WTC11 (cell line): ENCODE measurements around the gene ADGRD2. TPM values are rescaled to one million over a fixed set of nuclear protein-coding genes. Genes with fewer than 3 reads are reported as not detected.

Source experiments
- ATAC-seq: fragments of 200-7000 bp; cut with Tn5 transposase; 2 replicates; pipeline ENCODE4 v1.10.0; 2021; ENCODE audit warnings: mild to moderate bottlenecking, moderate library complexity
- CTCF ChIA-PET: fragments of 300-600 bp; sonication (Branson Sonifier 250); formaldehyde crosslinking; loops from one replicate; lab custom pipeline; 2021; ENCODE audit warnings: antibody characterized with exemption; lab: Charles Lee
- POLR2A ChIA-PET: fragments of 350-600 bp; sonication (Branson Sonifier 250); formaldehyde crosslinking; loops from one replicate; lab custom pipeline; 2021; ENCODE audit warnings: antibody characterized with exemption; lab: Charles Lee
- DNase-seq: peaks from one replicate; pipeline ENCODE4 v3.0.0; 2021; ENCODE audit warnings: low spot score
- H3K27ac Mint-ChIP-seq: 2 replicates; pipeline ENCODE4 v1.8.0; 2021; ENCODE audit warnings: mixed read lengths
- H3K27me3 Mint-ChIP-seq: 2 replicates; pipeline ENCODE4 v1.8.0; 2021; ENCODE audit warnings: low read depth, mild to moderate bottlenecking, moderate library complexity, mixed read lengths
- H3K36me3 Mint-ChIP-seq: 2 replicates; pipeline ENCODE4 v1.8.0; 2021; ENCODE audit warnings: mixed read lengths
- H3K4me1 Mint-ChIP-seq: 2 replicates; pipeline ENCODE4 v1.8.0; 2022; ENCODE audit warnings: mixed read lengths
- H3K4me3 Mint-ChIP-seq: 2 replicates; pipeline ENCODE4 v1.8.0; 2021; ENCODE audit warnings: mild to moderate bottlenecking, moderate library complexity, mixed read lengths
- H3K9me3 Mint-ChIP-seq: 2 replicates; pipeline ENCODE4 v1.8.0; 2021; ENCODE audit warnings: mixed read lengths
- CREM ChIP-seq: sonication (generic); formaldehyde crosslinking; IDR thresholded peaks from 2 replicates; pipeline ENCODE4 v1.8.1; 2022; ENCODE audit warnings: mild to moderate bottlenecking, missing genetic modification reagents, moderate library complexity
- ELF4 ChIP-seq: sonication (generic); formaldehyde crosslinking; IDR thresholded peaks from 2 replicates; pipeline ENCODE4 v1.8.1; 2022; ENCODE audit warnings: low read depth, mild to moderate bottlenecking, moderate library complexity, missing genetic modification reagents
- EMX1 ChIP-seq: fragments of 250-450 bp; sonication (Bioruptor Pico); IDR thresholded peaks from 2 replicates; pipeline ENCODE4 v1.8.0; 2021; ENCODE audit warnings: mild to moderate bottlenecking
- ETV6 ChIP-seq: sonication (generic); formaldehyde crosslinking; IDR thresholded peaks from 2 replicates; pipeline ENCODE4 v1.8.1; 2022; ENCODE audit warnings: mild to moderate bottlenecking, missing genetic modification reagents
- FOXJ3 ChIP-seq: sonication (generic); formaldehyde crosslinking; IDR thresholded peaks from 2 replicates; pipeline ENCODE4 v1.9.0; 2021; ENCODE audit warnings: missing genetic modification reagents, mild to moderate bottlenecking, borderline replicate concordance
- GRHL2 ChIP-seq: fragments of 250-450 bp; sonication (Bioruptor Pico); IDR thresholded peaks from 2 replicates; pipeline ENCODE4 v1.8.0; 2022; ENCODE audit warnings: mild to moderate bottlenecking, moderate library complexity; ENCODE audit not compliant: insufficient replicate concordance, severe bottlenecking
- GTF2I ChIP-seq: fragments of 250-450 bp; sonication (Bioruptor Pico); conservative IDR thresholded peaks from 2 replicates; pipeline ENCODE4 v1.4.0; 2021; ENCODE audit warnings: mild to moderate bottlenecking
- IRF2 ChIP-seq: sonication (generic); formaldehyde crosslinking; IDR thresholded peaks from 2 replicates; pipeline ENCODE4 v1.8.0; 2022; ENCODE audit warnings: low read depth, missing genetic modification reagents, borderline replicate concordance
- MYBL2 ChIP-seq: sonication (generic); formaldehyde crosslinking; IDR thresholded peaks from 2 replicates; pipeline ENCODE4 v1.8.1; 2023; ENCODE audit warnings: mild to moderate bottlenecking, moderate library complexity, missing genetic modification reagents
- NFE2L1 ChIP-seq: sonication (generic); formaldehyde crosslinking; IDR thresholded peaks from 2 replicates; pipeline ENCODE4 v1.8.1; 2023; ENCODE audit warnings: missing genetic modification reagents
- NR3C1 ChIP-seq: sonication (generic); formaldehyde crosslinking; conservative IDR thresholded peaks from 2 replicates; pipeline ENCODE4 v1.8.1; 2023; ENCODE audit warnings: low read depth, mild to moderate bottlenecking, missing genetic modification reagents
- PRRX2 ChIP-seq: fragments of 250-450 bp; sonication (Bioruptor Pico); IDR thresholded peaks from 2 replicates; pipeline ENCODE4 v1.8.0; 2021; ENCODE audit warnings: mild to moderate bottlenecking
- TEAD4 ChIP-seq: sonication (generic); formaldehyde crosslinking; IDR thresholded peaks from 2 replicates; pipeline ENCODE4 v1.8.0; 2022; ENCODE audit warnings: mild to moderate bottlenecking, missing genetic modification reagents
- ZNF263 ChIP-seq: sonication (generic); formaldehyde crosslinking; IDR thresholded peaks from 2 replicates; pipeline ENCODE4 v1.8.1; 2022; ENCODE audit warnings: low read depth, mild to moderate bottlenecking, moderate library complexity, missing genetic modification reagents
- ZNF396 ChIP-seq: fragments of 250-450 bp; sonication (Bioruptor Pico); IDR thresholded peaks from 2 replicates; pipeline ENCODE4 v1.8.0; 2021; ENCODE audit warnings: mild to moderate bottlenecking, moderate library complexity, borderline replicate concordance
- total RNA-seq: library from RNA; stranded (reverse); gene quantifications from 3 replicates; pipeline ENCODE4 v1.2.3, GENCODE V29; 2021
- TF ChIP-seq, protein P1 (sequence below): sonication (generic); formaldehyde crosslinking; IDR thresholded peaks from 2 replicates; pipeline ENCODE4 v1.8.1; 2022; ENCODE audit warnings: low read depth, missing genetic modification reagents, borderline replicate concordance
- TF ChIP-seq, protein P2 (sequence below): sonication (generic); formaldehyde crosslinking; IDR thresholded peaks from 2 replicates; pipeline ENCODE4 v1.8.0; 2022; ENCODE audit warnings: mild to moderate bottlenecking, missing genetic modification reagents
- TF ChIP-seq, protein P3 (sequence below): sonication (generic); formaldehyde crosslinking; IDR thresholded peaks from 2 replicates; pipeline ENCODE4 v1.8.1; 2023; ENCODE audit warnings: mild to moderate bottlenecking, missing genetic modification reagents, moderate library complexity
- TF ChIP-seq, protein P4 (sequence below): sonication (generic); formaldehyde crosslinking; IDR thresholded peaks from 2 replicates; pipeline ENCODE4 v1.8.0; 2023; ENCODE audit warnings: missing genetic modification reagents, mild to moderate bottlenecking, borderline replicate concordance

ADGRD2 gene
- total RNA-seq, 1 experiment from 2014 or later, result 0.61 TPM

DNA sequence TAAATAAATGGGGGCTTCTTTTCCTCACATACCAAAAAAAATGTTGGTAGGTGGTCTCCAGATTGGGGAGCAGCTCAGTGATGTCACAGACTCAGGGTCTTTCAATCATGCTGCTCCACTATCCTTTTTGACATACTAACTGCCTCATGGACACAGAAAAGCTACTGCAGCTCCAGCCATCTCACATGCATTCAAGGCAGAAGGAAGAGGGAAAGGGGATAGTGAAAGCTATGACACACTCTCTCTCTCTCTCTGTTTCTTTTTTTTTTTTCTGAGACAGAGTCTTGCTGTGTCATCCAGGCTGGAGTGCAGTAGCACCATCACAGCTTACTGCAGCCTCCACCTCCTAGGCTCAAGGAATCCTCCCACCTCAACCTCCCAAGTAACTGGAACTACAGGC, 7.9 kb upstream of the ADGRD2 start:
- H3K27ac Mint-ChIP-seq, result no peak overlapping the region
- H3K36me3 Mint-ChIP-seq, result no peaks in the 10 kb centered on the region
- POLR2A ChIA-PET, result no interaction called here
- peaks cover 17% of the 10 kb centered on the region for H3K27me3 Mint-ChIP-seq
- CTCF ChIA-PET, result interaction anchor here (1.2 to 1.6 kb wide), 2 partner anchors 24 to 95 kb away, joined by 3 to 6 read pairs; no protein-coding TSS in a partner anchor
- TF ChIP-seq TEAD4 (no peak), GTF2I (CRISPR knock-in tag) (peak; percentile 71; the same call in 1 of the 2 replicates), GRHL2 (CRISPR knock-in tag) (no peak)
- H3K9me3 Mint-ChIP-seq, result peaks cover 10% of the 10 kb centered on the region
- ATAC-seq (no peak), DNase-seq (no peak)
- no peaks in the 10 kb centered on the region for H3K4me1 Mint-ChIP-seq
- no peak overlapping the region for H3K4me3 Mint-ChIP-seq

DNA sequence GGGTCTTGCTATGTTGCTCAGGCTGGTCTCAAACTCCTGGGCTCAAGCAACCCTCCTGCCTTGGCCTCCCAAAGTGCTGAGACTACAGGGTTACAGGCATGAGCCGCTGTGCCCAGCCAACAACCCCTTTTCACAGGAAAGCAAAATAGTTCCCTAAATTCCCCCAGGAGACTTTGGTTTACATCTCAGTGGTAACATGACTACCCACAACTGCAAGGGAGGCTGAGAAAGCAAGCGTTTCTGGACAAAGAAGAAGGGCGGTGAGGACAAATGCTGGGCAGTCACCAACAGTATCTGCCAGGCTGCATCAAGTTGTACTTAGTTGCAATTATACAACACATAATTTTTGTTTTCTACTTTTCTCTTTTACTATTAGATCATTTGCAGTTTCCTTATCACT, 7.4 kb upstream of the ADGRD2 start:
- Mint-ChIP-seq H3K4me1 (no peaks in the 10 kb centered on the region), H3K27me3 (peaks cover 17% of the 10 kb centered on the region), H3K4me3 (no peak overlapping the region), H3K36me3 (no peaks in the 10 kb centered on the region), H3K27ac (no peak overlapping the region), H3K9me3 (peaks cover 10% of the 10 kb centered on the region)
- ATAC-seq (no peak), DNase-seq (no peak)
- TF ChIP-seq NFE2L1 (CRISPR knock-in tag), result no peak
- TF ChIP-seq, protein P1, sequence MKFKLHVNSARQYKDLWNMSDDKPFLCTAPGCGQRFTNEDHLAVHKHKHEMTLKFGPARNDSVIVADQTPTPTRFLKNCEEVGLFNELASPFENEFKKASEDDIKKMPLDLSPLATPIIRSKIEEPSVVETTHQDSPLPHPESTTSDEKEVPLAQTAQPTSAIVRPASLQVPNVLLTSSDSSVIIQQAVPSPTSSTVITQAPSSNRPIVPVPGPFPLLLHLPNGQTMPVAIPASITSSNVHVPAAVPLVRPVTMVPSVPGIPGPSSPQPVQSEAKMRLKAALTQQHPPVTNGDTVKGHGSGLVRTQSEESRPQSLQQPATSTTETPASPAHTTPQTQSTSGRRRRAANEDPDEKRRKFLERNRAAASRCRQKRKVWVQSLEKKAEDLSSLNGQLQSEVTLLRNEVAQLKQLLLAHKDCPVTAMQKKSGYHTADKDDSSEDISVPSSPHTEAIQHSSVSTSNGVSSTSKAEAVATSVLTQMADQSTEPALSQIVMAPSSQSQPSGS (CRISPR knock-in tag), result no peak
- TF ChIP-seq ZNF263 (CRISPR knock-in tag), result no peak
- no peak for TF ChIP-seq NR3C1 (CRISPR knock-in tag)
- no peak for TF ChIP-seq CREM (CRISPR knock-in tag)
- no peak for TF ChIP-seq FOXJ3 (CRISPR knock-in tag)
- TF ChIP-seq MYBL2 (CRISPR knock-in tag), result no peak
- no peak for TF ChIP-seq ZNF396 (CRISPR knock-in tag)
- TF ChIP-seq EMX1 (CRISPR knock-in tag), result no peak
- no peak for TF ChIP-seq GTF2I (CRISPR knock-in tag)
- TF ChIP-seq, protein P2, sequence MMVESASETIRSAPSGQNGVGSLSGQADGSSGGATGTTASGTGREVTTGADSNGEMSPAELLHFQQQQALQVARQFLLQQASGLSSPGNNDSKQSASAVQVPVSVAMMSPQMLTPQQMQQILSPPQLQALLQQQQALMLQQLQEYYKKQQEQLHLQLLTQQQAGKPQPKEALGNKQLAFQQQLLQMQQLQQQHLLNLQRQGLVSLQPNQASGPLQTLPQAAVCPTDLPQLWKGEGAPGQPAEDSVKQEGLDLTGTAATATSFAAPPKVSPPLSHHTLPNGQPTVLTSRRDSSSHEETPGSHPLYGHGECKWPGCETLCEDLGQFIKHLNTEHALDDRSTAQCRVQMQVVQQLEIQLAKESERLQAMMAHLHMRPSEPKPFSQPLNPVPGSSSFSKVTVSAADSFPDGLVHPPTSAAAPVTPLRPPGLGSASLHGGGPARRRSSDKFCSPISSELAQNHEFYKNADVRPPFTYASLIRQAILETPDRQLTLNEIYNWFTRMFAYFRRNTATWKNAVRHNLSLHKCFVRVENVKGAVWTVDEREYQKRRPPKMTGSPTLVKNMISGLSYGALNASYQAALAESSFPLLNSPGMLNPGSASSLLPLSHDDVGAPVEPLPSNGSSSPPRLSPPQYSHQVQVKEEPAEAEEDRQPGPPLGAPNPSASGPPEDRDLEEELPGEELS, result no peak
- no peak for TF ChIP-seq TEAD4
- TF ChIP-seq, protein P3, sequence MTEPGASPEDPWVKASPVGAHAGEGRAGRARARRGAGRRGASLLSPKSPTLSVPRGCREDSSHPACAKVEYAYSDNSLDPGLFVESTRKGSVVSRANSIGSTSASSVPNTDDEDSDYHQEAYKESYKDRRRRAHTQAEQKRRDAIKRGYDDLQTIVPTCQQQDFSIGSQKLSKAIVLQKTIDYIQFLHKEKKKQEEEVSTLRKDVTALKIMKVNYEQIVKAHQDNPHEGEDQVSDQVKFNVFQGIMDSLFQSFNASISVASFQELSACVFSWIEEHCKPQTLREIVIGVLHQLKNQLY (CRISPR knock-in tag), result no peak
- TF ChIP-seq ETV6 (CRISPR knock-in tag), result no peak
- no peak for TF ChIP-seq PRRX2 (CRISPR knock-in tag)
- no peak for TF ChIP-seq IRF2
- no peak for TF ChIP-seq ELF4 (CRISPR knock-in tag)
- POLR2A ChIA-PET, result no interaction called here
- CTCF ChIA-PET, result interaction anchor here (0.6 to 1.6 kb wide), 2 partner anchors 24 kb away, joined by 3 to 6 read pairs; no protein-coding TSS in a partner anchor

DNA sequence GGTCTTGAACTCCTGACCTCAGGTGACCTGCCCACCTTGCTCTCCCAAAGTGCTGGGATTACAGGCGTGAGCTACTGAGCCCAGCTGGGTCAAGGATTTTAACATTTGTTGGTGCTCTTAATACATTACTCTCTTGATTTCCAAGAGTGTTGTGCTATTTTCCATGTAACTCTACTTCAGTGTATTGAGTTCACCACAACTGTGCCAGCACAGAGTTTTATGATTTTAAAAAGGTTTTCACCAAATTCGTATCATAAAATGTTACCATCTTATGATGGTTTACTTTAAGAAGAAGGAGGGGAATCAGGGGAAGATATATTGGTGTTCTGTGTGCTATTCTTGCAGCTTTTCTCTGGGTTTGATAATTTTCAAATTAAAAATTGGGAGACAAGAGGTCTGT, 6.6 kb upstream of the ADGRD2 start:
- no peak for ATAC-seq
- no peak overlapping the region for H3K4me3 Mint-ChIP-seq
- ChIA-PET CTCF (interaction anchor here (0.5 to 1.2 kb wide), 4 partner anchors 24 to 194 kb away, joined by 3 to 4 read pairs (median 3); no protein-coding TSS in a partner anchor), POLR2A (no interaction called here)
- H3K36me3 Mint-ChIP-seq, result no peaks in the 10 kb centered on the region
- DNase-seq, result no peak
- peaks cover 10% of the 10 kb centered on the region for H3K9me3 Mint-ChIP-seq
- 0 out of 2 replicates have a peak, but pooled peaks have one; percentile 17 for TF ChIP-seq GTF2I (CRISPR knock-in tag)
- TF ChIP-seq, protein P4, sequence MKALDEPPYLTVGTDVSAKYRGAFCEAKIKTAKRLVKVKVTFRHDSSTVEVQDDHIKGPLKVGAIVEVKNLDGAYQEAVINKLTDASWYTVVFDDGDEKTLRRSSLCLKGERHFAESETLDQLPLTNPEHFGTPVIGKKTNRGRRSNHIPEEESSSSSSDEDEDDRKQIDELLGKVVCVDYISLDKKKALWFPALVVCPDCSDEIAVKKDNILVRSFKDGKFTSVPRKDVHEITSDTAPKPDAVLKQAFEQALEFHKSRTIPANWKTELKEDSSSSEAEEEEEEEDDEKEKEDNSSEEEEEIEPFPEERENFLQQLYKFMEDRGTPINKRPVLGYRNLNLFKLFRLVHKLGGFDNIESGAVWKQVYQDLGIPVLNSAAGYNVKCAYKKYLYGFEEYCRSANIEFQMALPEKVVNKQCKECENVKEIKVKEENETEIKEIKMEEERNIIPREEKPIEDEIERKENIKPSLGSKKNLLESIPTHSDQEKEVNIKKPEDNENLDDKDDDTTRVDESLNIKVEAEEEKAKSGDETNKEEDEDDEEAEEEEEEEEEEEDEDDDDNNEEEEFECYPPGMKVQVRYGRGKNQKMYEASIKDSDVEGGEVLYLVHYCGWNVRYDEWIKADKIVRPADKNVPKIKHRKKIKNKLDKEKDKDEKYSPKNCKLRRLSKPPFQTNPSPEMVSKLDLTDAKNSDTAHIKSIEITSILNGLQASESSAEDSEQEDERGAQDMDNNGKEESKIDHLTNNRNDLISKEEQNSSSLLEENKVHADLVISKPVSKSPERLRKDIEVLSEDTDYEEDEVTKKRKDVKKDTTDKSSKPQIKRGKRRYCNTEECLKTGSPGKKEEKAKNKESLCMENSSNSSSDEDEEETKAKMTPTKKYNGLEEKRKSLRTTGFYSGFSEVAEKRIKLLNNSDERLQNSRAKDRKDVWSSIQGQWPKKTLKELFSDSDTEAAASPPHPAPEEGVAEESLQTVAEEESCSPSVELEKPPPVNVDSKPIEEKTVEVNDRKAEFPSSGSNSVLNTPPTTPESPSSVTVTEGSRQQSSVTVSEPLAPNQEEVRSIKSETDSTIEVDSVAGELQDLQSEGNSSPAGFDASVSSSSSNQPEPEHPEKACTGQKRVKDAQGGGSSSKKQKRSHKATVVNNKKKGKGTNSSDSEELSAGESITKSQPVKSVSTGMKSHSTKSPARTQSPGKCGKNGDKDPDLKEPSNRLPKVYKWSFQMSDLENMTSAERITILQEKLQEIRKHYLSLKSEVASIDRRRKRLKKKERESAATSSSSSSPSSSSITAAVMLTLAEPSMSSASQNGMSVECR, result no peak
- no peak overlapping the region for H3K27ac Mint-ChIP-seq
- H3K4me1 Mint-ChIP-seq, result no peaks in the 10 kb centered on the region
- peaks cover 17% of the 10 kb centered on the region for H3K27me3 Mint-ChIP-seq
